ENCODE data around the gene EPB41L1.

GRCh38 chr20:36118371-36118770, 36.2 kb upstream of the EPB41L1 start:
- TF ChIP-seq, protein P1, sequence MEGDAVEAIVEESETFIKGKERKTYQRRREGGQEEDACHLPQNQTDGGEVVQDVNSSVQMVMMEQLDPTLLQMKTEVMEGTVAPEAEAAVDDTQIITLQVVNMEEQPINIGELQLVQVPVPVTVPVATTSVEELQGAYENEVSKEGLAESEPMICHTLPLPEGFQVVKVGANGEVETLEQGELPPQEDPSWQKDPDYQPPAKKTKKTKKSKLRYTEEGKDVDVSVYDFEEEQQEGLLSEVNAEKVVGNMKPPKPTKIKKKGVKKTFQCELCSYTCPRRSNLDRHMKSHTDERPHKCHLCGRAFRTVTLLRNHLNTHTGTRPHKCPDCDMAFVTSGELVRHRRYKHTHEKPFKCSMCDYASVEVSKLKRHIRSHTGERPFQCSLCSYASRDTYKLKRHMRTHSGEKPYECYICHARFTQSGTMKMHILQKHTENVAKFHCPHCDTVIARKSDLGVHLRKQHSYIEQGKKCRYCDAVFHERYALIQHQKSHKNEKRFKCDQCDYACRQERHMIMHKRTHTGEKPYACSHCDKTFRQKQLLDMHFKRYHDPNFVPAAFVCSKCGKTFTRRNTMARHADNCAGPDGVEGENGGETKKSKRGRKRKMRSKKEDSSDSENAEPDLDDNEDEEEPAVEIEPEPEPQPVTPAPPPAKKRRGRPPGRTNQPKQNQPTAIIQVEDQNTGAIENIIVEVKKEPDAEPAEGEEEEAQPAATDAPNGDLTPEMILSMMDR (IDR thresholded peaks at IDR 0.05): no peak
- TF ChIP-seq TCF7 (CRISPR knock-in tag; IDR thresholded peaks at IDR 0.05; ENCODE audit: low read depth) (no peak), ATF3 (CRISPR knock-in tag; conservative IDR thresholded peaks at IDR 0.05) (no peak), ZNF121 (CRISPR knock-in tag; IDR thresholded peaks at IDR 0.05) (no peak), NR2C2 (CRISPR knock-in tag; IDR thresholded peaks at IDR 0.05) (no peak), ESRRA (CRISPR knock-in tag; IDR thresholded peaks at IDR 0.05; ENCODE audit: borderline replicate concordance) (no peak), NR3C1 (CRISPR knock-in tag; conservative IDR thresholded peaks at IDR 0.05; ENCODE audit: low read depth) (no peak)
